ENCODE measurements around the gene TLCD3B. TPM values are rescaled to one million over a fixed set of nuclear protein-coding genes. Genes with fewer than 3 reads are reported as not detected.

Gene TLCD3B
- total RNA-seq, 1 donor from 2014 or later = not detected

DNA sequence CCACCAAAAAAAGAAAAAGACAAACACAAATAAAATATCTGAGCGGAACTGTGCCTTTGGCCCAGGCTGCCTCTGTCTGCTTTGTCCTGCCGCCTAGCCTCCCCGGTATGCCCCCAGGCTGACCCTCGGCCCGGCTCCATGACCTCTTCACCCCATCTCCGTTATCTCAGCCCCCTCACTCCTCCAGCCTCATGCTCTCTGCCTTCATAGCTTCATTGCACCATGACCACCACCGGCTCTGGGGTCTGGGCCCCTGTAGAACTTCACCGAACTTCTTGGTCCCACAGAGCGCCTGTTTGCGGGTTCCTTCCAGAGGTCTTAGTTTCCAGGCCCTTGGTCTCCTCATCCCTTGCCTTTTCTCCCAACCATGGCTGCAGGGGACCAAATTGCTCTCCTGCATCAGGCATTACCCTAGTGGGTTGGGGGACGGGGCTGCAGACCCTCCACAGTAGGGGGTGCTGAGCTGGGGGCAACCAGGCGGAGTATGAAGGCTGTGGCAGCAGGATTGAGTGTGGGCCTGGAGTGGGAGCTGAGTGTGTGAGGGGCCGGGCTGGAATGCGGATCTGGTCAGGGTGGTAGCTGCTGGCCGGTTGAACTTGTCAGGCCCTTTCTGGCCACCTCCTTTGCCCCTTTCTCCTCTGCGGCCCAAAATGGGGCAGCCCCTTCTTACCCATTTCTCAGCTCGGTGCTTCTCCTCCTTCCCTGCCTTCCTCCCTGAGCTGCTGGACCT lies 42.6 kb downstream of the TLCD3B start:
- H3K4me3 ChIP-seq (ENCODE audit: low read depth, low read length) = no peak overlapping the region
- TF ChIP-seq, protein P1, sequence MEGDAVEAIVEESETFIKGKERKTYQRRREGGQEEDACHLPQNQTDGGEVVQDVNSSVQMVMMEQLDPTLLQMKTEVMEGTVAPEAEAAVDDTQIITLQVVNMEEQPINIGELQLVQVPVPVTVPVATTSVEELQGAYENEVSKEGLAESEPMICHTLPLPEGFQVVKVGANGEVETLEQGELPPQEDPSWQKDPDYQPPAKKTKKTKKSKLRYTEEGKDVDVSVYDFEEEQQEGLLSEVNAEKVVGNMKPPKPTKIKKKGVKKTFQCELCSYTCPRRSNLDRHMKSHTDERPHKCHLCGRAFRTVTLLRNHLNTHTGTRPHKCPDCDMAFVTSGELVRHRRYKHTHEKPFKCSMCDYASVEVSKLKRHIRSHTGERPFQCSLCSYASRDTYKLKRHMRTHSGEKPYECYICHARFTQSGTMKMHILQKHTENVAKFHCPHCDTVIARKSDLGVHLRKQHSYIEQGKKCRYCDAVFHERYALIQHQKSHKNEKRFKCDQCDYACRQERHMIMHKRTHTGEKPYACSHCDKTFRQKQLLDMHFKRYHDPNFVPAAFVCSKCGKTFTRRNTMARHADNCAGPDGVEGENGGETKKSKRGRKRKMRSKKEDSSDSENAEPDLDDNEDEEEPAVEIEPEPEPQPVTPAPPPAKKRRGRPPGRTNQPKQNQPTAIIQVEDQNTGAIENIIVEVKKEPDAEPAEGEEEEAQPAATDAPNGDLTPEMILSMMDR (conservative IDR thresholded peaks at IDR 0.05; ENCODE audit: low read depth, low read length) = no peak
- DNase-seq (ENCODE audit: low read depth) = no peak

DNA sequence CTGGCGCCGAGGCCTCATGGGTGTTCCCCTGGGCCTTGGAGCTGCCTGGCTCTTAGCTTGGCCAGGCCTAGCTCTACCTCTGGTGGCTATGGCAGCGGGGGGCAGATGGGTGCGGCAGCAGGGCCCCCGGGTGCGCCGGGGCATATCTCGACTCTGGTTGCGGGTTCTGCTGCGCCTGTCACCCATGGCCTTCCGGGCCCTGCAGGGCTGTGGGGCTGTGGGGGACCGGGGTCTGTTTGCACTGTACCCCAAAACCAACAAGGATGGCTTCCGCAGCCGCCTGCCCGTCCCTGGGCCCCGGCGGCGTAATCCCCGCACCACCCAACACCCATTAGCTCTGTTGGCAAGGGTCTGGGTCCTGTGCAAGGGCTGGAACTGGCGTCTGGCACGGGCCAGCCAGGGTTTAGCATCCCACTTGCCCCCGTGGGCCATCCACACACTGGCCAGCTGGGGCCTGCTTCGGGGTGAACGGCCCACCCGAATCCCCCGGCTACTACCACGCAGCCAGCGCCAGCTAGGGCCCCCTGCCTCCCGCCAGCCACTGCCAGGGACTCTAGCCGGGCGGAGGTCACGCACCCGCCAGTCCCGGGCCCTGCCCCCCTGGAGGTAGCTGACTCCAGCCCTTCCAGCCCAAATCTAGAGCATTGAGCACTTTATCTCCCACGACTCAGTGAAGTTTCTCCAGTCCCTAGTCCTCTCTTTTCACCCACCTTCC lies 43.5 kb downstream of the TLCD3B start:
- TF ChIP-seq, protein P1 (conservative IDR thresholded peaks at IDR 0.05; ENCODE audit: low read depth, low read length) = no peak
- DNase-seq (ENCODE audit: low read depth) = no peak
- H3K4me3 ChIP-seq (ENCODE audit: low read depth, low read length) = no peak overlapping the region

DNA sequence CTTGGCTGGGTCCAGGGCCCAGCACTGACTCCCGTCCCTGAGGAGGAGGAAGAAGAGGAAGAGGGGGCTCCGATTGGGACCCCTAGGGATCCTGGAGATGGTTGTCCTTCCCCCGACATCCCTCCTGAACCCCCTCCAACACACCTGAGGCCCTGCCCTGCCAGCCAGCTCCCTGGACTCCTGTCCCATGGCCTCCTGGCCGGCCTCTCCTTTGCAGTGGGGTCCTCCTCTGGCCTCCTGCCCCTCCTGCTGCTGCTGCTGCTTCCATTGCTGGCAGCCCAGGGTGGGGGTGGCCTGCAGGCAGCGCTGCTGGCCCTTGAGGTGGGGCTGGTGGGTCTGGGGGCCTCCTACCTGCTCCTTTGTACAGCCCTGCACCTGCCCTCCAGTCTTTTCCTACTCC lies 44.1 kb downstream of the TLCD3B start:
- no peak overlapping the region for H3K4me3 ChIP-seq (ENCODE audit: low read depth, low read length)
- DNase-seq (ENCODE audit: low read depth) = no peak
- TF ChIP-seq, protein P1 (conservative IDR thresholded peaks at IDR 0.05; ENCODE audit: low read depth, low read length) = no peak

DNA sequence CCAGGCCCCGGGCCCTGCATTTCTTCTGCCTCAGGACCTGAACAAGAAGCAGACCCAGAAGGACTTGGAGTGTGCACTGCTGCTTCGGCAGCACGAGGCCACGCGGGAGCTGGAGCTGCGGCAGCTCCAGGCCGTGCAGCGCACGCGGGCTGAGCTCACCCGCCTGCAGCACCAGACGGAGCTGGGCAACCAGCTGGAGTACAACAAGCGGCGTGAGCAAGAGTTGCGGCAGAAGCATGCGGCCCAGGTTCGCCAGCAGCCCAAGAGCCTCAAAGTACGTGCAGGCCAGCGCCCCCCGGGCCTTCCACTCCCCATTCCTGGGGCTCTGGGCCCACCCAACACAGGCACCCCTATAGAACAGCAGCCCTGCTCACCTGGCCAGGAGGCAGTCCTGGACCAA lies 44.8 kb downstream of the TLCD3B start:
- no peak overlapping the region for H3K4me3 ChIP-seq (ENCODE audit: low read depth, low read length)
- TF ChIP-seq, protein P1 (conservative IDR thresholded peaks at IDR 0.05; ENCODE audit: low read depth, low read length) = no peak
- no peak for DNase-seq (ENCODE audit: low read depth)

DNA sequence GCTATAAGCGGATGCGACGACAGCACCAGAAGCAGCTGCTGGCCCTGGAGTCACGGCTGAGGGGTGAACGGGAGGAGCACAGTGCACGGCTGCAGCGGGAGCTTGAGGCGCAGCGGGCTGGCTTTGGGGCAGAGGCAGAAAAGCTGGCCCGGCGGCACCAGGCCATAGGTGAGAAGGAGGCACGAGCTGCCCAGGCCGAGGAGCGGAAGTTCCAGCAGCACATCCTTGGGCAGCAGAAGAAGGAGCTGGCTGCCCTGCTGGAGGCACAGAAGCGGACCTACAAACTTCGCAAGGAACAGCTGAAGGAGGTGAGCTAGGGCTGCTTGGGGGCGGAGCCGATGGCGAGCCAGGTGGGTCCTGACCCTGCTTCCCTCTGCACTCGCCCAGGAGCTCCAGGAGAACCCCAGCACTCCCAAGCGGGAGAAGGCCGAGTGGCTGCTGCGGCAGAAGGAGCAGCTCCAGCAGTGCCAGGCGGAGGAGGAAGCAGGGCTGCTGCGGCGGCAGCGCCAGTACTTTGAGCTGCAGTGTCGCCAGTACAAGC lies 45.7 kb downstream of the TLCD3B start:
- TF ChIP-seq, protein P1 (conservative IDR thresholded peaks at IDR 0.05; ENCODE audit: low read depth, low read length) = no peak
- H3K4me3 ChIP-seq (ENCODE audit: low read depth, low read length) = no peak overlapping the region
- DNase-seq (ENCODE audit: low read depth) = no peak

DNA sequence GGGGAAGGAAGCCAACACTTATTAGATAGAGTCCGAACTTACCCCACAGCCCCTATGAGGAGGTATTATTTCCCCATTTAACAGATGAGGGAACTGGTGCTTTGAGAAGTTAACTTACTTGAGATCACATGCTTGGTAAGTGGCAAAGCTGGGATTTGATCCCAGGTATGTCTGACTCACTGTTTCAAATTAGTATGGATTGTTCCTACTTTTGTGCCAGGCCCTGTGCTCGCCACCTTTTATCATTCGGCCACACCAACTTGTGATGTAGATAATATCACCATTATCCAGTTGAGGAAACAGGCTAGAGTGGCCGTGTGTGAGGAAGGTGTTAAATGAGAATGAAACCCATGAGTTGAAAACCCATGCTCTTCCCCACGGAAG lies 46.3 kb downstream of the TLCD3B start:
- no peak overlapping the region for H3K4me3 ChIP-seq (ENCODE audit: low read depth, low read length)
- TF ChIP-seq, protein P1 (conservative IDR thresholded peaks at IDR 0.05; ENCODE audit: low read depth, low read length) = no peak
- DNase-seq (ENCODE audit: low read depth) = no peak
